SU-DHL-6 (cell line): ENCODE data around the gene MTG2.

ENCODE experiments used
- CTCF ChIP-seq: fragments of 200-600 bp; sonication (generic); IDR thresholded peaks from one replicate; pipeline ENCODE4 v1.5.1; 2017; ENCODE audit warnings: antibody characterized with exemption, mild to moderate bottlenecking, low read length, moderate library complexity; ENCODE audit not compliant: insufficient read depth, poor library complexity, severe bottlenecking
- EZH2phosphoT487 ChIP-seq: fragments of 200-600 bp; sonication (generic), shearing (Covaris generic); conservative IDR thresholded peaks from 2 replicates; pipeline ENCODE4 v1.6.1; 2018; ENCODE audit warnings: mild to moderate bottlenecking, antibody characterized with exemption, low read length, moderate library complexity, mixed read lengths

- TF ChIP-seq CTCF (no peak), EZH2phosphoT487 (no peak)
These were observed 23.8 kb upstream of the MTG2 start for GRCh38 chr20:62159052-62159451.
